NCI-H69 (cell line): ENCODE results near the gene SSTR3.

Experiments used
- DNase-seq: peaks from one replicate; lab custom pipeline; 2025; lab: John Stamatoyannopoulos, UW

Gene SSTR3

GRCh38 chr22:37196539-37197450, 15.5 kb downstream of the SSTR3 start:
- no peak for DNase-seq

- no peak for DNase-seq
These were observed 16.4 kb downstream of the SSTR3 start for GRCh38 chr22:37195921-37196320.

DNA sequence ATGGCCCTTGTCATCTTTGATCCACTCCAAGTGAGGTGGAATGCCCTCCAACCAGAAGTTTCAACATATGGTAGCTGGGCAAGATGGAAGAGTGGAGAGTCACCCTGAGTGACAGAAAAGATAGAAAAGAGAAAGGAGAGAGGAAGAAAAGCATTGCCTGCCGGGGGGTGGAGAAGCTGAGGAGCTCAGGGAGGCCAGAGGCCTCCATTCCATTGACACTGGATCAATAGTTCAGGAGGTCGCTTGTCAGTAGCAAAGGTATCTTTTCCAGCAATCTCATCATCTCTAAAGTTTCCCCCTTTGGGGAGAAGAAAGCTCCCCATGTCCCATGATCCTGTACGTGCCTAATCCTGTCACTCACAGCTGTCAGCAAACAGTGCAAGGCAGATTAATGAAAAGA, 17.5 kb downstream of the SSTR3 start:
- DNase-seq: no peak

- peak; percentile 51 for DNase-seq
These were observed 18.6 kb downstream of the SSTR3 start for GRCh38 chr22:37193629-37194191.

DNA sequence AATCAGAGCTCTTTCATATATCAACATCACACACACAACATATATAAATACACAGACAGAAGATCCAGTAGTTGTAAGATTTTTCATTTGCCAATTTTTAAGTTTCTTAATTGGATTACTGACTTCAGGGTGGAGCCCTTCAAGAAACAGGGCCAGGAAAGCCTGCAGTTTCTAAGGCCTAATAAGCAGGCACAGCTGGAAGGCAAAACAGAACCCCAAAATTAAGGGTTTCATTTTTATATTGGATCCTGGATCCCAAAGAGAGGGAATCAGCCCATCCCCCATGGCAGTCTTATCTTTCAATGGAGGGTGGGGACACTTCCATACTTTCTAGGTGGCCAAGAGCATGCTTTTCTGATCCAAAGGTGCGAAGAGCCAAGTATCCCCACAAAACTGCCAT, 19.5 kb downstream of the SSTR3 start:
- DNase-seq: no peak

GRCh38 chr22:37192204-37192603, 20.1 kb downstream of the SSTR3 start:
- DNase-seq: no peak

- no peak for DNase-seq
These were observed 22.0 kb downstream of the SSTR3 start for GRCh38 chr22:37190262-37190780.

- DNase-seq: peak; percentile 21
These were observed 23.3 kb downstream of the SSTR3 start for GRCh38 chr22:37188901-37189466.

GRCh38 chr22:37187891-37188761, 24.2 kb downstream of the SSTR3 start, which contains the start of gene C1QTNF6:
Gene C1QTNF6 (minus strand): TSS chr22:37188247. CDS start chr22:37188213, 34 bp downstream.
- DNase-seq: no peak

GRCh38 chr22:37187552-37187890, 24.8 kb downstream of the SSTR3 start:
- DNase-seq: no peak

DNA sequence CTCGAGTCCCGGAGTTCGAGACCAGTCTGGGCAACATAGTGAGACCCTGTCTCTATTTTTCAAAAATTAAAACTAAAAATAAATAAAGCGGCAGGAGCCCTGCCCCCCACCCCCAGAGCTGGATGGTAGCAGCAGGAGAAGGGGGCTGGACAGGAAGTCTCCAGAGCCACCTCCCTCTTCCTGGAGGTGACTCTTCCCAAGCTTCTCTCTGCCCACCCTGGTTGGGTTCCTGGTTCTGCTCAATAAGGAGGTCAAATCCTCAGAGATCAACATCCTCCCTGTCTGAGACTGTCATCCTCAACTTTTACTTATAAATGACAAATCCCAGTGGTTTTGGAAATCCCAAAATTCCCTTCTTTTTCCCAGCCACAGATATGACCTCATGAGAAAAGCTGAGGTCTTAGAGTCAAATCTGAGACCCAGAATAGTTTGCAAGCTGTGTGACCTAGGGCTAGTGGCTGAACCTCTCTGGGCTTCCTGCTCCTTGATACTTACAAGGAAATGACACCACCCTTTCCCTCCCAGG, 25.2 kb downstream of the SSTR3 start:
- no peak for DNase-seq

- DNase-seq: no peak
These were observed 25.9 kb downstream of the SSTR3 start for GRCh38 chr22:37186228-37186996.

GRCh38 chr22:37185646-37186227, 26.5 kb downstream of the SSTR3 start:
- DNase-seq: no peak

- DNase-seq: no peak
These were observed 27.3 kb downstream of the SSTR3 start for GRCh38 chr22:37184816-37185541.

DNA sequence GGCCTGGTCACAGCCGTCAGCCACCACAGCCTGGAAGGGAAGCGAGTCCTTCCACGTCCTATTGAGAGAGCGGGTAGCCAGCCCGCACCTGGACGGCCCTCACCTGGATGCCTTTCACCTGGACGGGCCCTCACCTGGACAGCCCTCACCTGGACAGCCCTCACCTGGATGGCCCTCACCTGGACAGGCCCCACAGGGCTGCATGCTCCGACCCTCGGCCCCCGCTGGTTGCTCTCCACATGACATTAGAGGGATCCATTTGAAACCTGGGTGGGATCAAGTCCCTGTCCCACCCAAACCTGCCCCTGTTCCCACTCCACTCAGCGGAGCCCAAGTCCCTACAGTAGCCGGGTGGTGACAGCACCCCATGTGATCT, 27.9 kb downstream of the SSTR3 start:
- DNase-seq: no peak

GRCh38 chr22:37183432-37184379, 28.6 kb downstream of the SSTR3 start:
- no peak for DNase-seq

GRCh38 chr22:37182949-37183245, 29.4 kb downstream of the SSTR3 start:
- DNase-seq: no peak

GRCh38 chr22:37182101-37182948, 30.0 kb downstream of the SSTR3 start:
- DNase-seq: no peak
